ENCODE results near the gene LRBA. TPM values are rescaled to one million over a fixed set of nuclear protein-coding genes. Genes with fewer than 3 reads are reported as not detected.

LRBA gene
- total and polyA plus RNA-seq, 7 donors = 16.8 to 184 (median 91.1) TPM

DNA sequence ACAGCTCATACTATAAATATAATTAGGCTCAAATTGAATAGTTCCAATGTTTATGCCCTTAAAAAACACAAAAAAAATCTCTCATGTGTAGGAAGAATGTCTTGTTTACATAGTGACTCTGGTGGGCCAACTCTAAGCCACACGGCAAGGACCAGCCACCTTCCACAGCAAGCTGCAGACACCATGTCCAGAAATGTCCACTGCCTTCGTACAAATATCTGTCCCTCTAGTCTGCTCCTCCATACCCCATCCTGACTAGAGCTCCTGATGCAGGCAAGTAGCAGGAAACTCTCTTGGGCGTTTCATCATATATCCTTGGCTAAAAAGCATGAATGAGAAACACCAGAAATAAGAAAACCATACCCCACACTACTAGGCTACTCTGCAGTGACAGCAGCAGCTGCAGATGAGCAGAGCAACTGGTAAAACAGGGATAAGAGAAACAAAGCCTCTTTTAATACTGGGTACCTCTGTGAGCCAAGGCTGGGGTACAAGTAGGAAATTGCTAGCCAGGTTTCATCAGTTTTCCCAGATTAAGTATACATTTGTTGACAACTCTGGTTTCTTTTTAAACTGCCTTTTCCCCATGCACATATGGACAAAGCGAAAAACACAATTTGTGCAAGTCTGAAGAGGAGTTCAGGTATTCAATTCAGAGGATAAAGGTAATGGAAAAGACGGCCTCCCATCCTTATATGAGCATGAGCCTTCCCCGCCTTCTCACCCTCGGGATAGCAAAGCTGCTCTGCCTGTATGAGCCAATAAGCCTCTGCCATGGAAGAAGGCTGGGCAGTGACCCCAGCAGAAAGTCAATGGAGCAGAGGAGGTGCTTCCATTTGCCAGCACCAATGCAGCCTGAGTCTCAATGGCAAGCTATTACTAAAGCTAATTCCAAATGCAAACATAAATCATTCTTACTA is 691.4 kb downstream of the LRBA start:
- Histone ChIP-seq H3K9me3 (no peaks in the 10 kb centered on the region), H3K4me1 (peaks cover 0 to 44% (median 29%) of the 10 kb centered on the region in 4 donors), H3K4me3 (no peak overlapping the region), H3K27me3 (no peaks in the 10 kb centered on the region), H3K36me3 (no peaks in the 10 kb centered on the region), H3K27ac (peak overlapping the region in 3 of 4 donors; percentile 34 to 54 (median 37))
- no peak for DNase-seq
- TF ChIP-seq POLR2A (IDR thresholded peaks at IDR 0.05) = no peak
- TF ChIP-seq, protein P1, sequence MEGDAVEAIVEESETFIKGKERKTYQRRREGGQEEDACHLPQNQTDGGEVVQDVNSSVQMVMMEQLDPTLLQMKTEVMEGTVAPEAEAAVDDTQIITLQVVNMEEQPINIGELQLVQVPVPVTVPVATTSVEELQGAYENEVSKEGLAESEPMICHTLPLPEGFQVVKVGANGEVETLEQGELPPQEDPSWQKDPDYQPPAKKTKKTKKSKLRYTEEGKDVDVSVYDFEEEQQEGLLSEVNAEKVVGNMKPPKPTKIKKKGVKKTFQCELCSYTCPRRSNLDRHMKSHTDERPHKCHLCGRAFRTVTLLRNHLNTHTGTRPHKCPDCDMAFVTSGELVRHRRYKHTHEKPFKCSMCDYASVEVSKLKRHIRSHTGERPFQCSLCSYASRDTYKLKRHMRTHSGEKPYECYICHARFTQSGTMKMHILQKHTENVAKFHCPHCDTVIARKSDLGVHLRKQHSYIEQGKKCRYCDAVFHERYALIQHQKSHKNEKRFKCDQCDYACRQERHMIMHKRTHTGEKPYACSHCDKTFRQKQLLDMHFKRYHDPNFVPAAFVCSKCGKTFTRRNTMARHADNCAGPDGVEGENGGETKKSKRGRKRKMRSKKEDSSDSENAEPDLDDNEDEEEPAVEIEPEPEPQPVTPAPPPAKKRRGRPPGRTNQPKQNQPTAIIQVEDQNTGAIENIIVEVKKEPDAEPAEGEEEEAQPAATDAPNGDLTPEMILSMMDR (IDR thresholded peaks at IDR 0.05) = no peak
- TF ChIP-seq POLR2AphosphoS5 (IDR thresholded peaks at IDR 0.05) = no peak
- intact Hi-C loops (cut with DNase I) = no loop called here
- WGBS, 2 donors = 81 to 84% methylated on average over 7 of the region's 7 CpGs

DNA sequence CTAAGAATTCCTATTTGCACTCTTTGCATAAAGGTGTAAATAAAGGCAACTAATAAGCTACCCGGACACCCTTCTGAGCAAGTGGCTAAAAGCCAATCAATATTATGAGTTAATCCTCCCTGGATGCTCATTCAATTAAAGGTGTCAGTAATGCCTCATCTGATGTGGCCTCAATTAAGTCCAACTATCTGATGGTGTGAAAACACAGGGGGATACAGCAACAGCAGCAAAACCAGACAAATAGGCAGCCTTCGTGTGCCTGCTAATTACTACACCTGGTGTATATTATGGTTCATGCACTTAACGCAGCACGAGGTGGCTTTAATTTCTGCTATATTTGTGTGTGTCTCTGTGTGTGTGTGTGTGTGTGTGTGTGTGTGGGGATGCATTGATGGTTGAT is 692.4 kb downstream of the LRBA start:
- H3K27ac ChIP-seq = no peak overlapping the region
- 94 to 96% methylated on average over 4 of the region's 4 CpGs for whole genome bisulfite sequencing, 2 donors
- H3K4me1 ChIP-seq = peaks cover 0 to 39% (median 26%) of the 10 kb centered on the region in 4 donors
- no peaks in the 10 kb centered on the region for H3K36me3 ChIP-seq
- H3K27me3 ChIP-seq = no peaks in the 10 kb centered on the region
- intact Hi-C loops (cut with DNase I) = no loop called here
- no peaks in the 10 kb centered on the region for H3K9me3 ChIP-seq
- TF ChIP-seq POLR2A (IDR thresholded peaks at IDR 0.05) (no peak), POLR2AphosphoS5 (IDR thresholded peaks at IDR 0.05) (no peak), EP300 (IDR thresholded peaks at IDR 0.05) (no peak)
- TF ChIP-seq, protein P1 (IDR thresholded peaks at IDR 0.05) = no peak
- no peak overlapping the region for H3K4me3 ChIP-seq
- no peak for DNase-seq

DNA sequence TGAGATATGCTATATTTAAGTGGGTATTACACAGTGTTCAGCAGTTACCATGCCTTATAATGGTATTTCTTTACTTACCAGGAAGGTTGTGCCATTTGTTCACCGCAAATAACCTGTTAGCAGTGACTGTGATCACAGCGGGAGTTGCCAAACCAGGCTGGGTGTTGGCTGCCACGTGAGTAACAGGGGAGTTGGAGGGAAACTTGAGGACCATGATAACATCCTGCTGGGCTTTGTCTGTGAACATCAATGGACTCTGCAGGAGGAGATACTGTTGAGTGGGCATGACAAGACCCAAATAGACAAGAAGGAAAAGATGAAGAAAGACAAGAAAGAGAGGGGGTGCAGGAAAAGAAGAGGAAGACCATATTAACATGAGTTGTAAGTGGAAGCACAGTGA is 694.0 kb downstream of the LRBA start:
- peaks cover 0 to 39% (median 22%) of the 10 kb centered on the region in 4 donors for H3K4me1 ChIP-seq
- H3K27ac ChIP-seq = no peak overlapping the region
- H3K4me3 ChIP-seq = no peak overlapping the region
- H3K9me3 ChIP-seq = no peaks in the 10 kb centered on the region
- DNase-seq = no peak
- TF ChIP-seq, protein P1 (IDR thresholded peaks at IDR 0.05) = no peak
- TF ChIP-seq EP300 (IDR thresholded peaks at IDR 0.05) (no peak), POLR2AphosphoS5 (IDR thresholded peaks at IDR 0.05) (no peak), POLR2A (IDR thresholded peaks at IDR 0.05) (no peak)
- intact Hi-C loops (cut with DNase I) = no loop called here
- no peaks in the 10 kb centered on the region for H3K27me3 ChIP-seq
- 88 to 89% methylated on average over 3 of the region's 3 CpGs for WGBS, 2 donors
- no peaks in the 10 kb centered on the region for H3K36me3 ChIP-seq

DNA sequence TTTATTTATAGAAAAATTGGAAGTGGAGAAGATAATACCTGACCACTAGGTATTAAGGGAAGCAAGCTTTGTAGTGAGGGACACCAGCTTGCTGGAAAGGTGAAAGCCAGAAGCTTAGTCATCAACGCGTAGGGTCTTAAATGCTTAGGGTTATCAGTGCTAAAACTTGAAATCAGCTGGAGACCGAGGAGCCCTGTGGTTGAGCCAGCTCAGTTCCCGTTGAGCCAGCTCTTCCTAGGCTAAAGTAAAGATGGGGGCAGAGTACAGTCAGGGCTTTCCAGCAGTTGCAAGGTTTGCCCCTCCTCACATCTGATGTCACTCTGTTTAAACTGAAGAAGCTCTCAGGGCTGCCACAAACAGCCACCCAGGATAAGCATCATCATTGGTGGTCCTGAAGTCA is 696.1 kb downstream of the LRBA start:
- H3K9me3 ChIP-seq = no peaks in the 10 kb centered on the region
- no peak overlapping the region for H3K27ac ChIP-seq
- no peak overlapping the region for H3K4me3 ChIP-seq
- H3K27me3 ChIP-seq = no peaks in the 10 kb centered on the region
- intact Hi-C loops (cut with DNase I) = no loop called here
- peaks cover 0 to 32% (median 14%) of the 10 kb centered on the region in 4 donors for H3K4me1 ChIP-seq
- TF ChIP-seq POLR2AphosphoS5 (IDR thresholded peaks at IDR 0.05) (no peak), POLR2A (IDR thresholded peaks at IDR 0.05) (no peak), EP300 (IDR thresholded peaks at IDR 0.05) (no peak)
- TF ChIP-seq, protein P1 (IDR thresholded peaks at IDR 0.05) = no peak
- no peak for DNase-seq
- 90 to 93% methylated on average over 4 of the region's 4 CpGs for WGBS, 2 donors
- H3K36me3 ChIP-seq = no peaks in the 10 kb centered on the region
